CD8-positive, alpha-beta memory T cell (primary cell): Measurements from ENCODE around the gene GPC6. TPM values are rescaled to one million over a fixed set of nuclear protein-coding genes. Genes with fewer than 3 reads are reported as not detected.

Experiments
- CTCF ChIA-PET: fragments of 350-600 bp; sonication (Branson Sonifier 250); formaldehyde crosslinking; loops from one replicate; lab custom pipeline; 2021; ENCODE audit warnings: antibody characterized with exemption; lab: Charles Lee
- POLR2A ChIA-PET: fragments of 350-600 bp; sonication (Branson Sonifier 250); formaldehyde crosslinking; loops from one replicate; lab custom pipeline; 2021; ENCODE audit warnings: antibody characterized with exemption; lab: Charles Lee
- DNase-seq, 5 donors: peaks; one replicate each; pipeline versions ENCODE4 v3.0.0 to v3.0.0-alpha.2; 2020 to 2022; ENCODE audit warnings: mixed read lengths in 1 of 5
- H3K27ac ChIP-seq: one replicate; pipeline ENCODE4 v1.7.0; 2013; ENCODE audit warnings: low read depth, mild to moderate bottlenecking, low read length, moderate library complexity
- H3K27me3 ChIP-seq: 2 replicates; pipeline ENCODE4 v1.7.0; 2013; ENCODE audit warnings: low read length, mild to moderate bottlenecking; ENCODE audit not compliant: insufficient read depth, poor library complexity, severe bottlenecking
- H3K36me3 ChIP-seq: 2 replicates; pipeline ENCODE4 v1.7.0; 2013; ENCODE audit warnings: mild to moderate bottlenecking, low read length, moderate library complexity; ENCODE audit not compliant: insufficient read depth
- H3K4me1 ChIP-seq: 2 replicates; pipeline ENCODE4 v1.7.0; 2013; ENCODE audit warnings: mild to moderate bottlenecking, low read length, moderate library complexity; ENCODE audit not compliant: insufficient read depth
- H3K4me3 ChIP-seq: 2 replicates; pipeline ENCODE4 v1.7.0; 2013; ENCODE audit warnings: mild to moderate bottlenecking, low read length
- H3K9me3 ChIP-seq: 2 replicates; pipeline ENCODE4 v1.7.0; 2013; ENCODE audit warnings: mild to moderate bottlenecking, low read length
- H3K27ac Mint-ChIP-seq, 8 donors: one replicate each; pipeline ENCODE4 v1.8.0; 2020 to 2021; ENCODE audit warnings: mixed read lengths in 8 of 8, mild to moderate bottlenecking in 6 of 8, inconsistent platforms in 3 of 8, moderate library complexity in 3 of 8
- H3K27me3 Mint-ChIP-seq, 2 donors: one replicate each; pipeline ENCODE4 v1.8.0; 2020 to 2021; ENCODE audit warnings: mixed read lengths in 2 of 2, mild to moderate bottlenecking in 1 of 2, moderate library complexity in 1 of 2
- H3K36me3 Mint-ChIP-seq, 3 donors: one replicate each; pipeline ENCODE4 v1.8.0; 2020 to 2021; ENCODE audit warnings: mixed read lengths in 3 of 3, inconsistent platforms in 1 of 3, mild to moderate bottlenecking in 1 of 3
- H3K4me1 Mint-ChIP-seq, 3 donors: one replicate each; pipeline ENCODE4 v1.8.0; 2020 to 2021; ENCODE audit warnings: mixed read lengths in 3 of 3, inconsistent platforms in 1 of 3, mild to moderate bottlenecking in 1 of 3
- H3K4me3 Mint-ChIP-seq, 7 donors: one replicate each; pipeline ENCODE4 v1.8.0; 2020 to 2021; ENCODE audit warnings: mixed read lengths in 7 of 7, mild to moderate bottlenecking in 6 of 7, moderate library complexity in 4 of 7, inconsistent platforms in 2 of 7
- H3K9me3 Mint-ChIP-seq, 5 donors: one replicate each; pipeline ENCODE4 v1.8.0; 2020 to 2022; ENCODE audit warnings: mixed read lengths in 5 of 5, mild to moderate bottlenecking in 3 of 5, moderate library complexity in 2 of 5, inconsistent platforms in 1 of 5
- polyA plus RNA-seq: library from polyadenylated mRNA; unstranded; fragments of 300-500 nt; fragmentation: Illumina TruSeq; gene quantifications from one replicate; pipeline ENCODE4 v1.2.3, GENCODE V29; 2021
- total RNA-seq, 2 experiments: library from RNA; stranded (reverse); gene quantifications; one replicate each; pipeline ENCODE4 v1.2.3, GENCODE V29; 2021

Gene GPC6
- total and polyA plus RNA-seq, 3 experiments from 2014 or later: not detected

DNA sequence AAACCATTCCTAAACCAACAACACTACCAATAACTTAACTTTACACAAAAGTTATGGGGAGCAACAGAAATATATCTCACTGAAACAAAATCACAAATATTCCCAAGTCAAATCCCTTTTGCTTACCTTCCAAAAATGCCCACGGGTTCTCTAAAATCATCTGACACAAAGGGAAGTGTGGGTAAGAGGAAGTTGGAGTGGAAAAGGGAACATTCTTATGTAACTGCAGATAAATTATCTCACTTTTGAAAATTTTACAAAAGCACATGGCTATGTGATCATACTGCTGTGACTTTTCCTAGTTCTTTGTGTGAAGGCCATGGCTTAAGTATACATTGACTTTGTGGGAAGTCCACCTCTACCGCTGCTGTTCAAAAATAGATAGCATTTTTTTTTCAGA, 350.5 kb downstream of the GPC6 start:
- CTCF ChIA-PET: no interaction called here

DNA sequence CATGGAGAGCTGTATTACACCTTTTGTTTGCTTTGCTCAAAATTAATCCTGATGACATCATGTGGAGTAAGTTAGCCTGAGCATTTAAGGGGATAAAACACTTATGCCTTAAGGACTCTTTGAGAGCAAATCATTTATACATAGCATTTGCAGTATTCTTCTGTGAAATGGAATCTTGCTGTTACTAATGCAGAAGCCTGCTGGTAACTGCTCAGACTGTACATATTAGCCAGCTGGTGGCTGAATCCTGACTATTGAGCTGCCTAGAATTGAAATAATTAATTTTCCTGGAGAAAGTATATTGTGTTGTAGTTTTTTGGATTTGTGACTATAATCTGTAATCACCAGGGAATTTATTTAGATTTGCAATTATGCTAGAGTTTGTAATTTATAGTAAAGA, 363.2 kb downstream of the GPC6 start:
- Mint-ChIP-seq H3K4me3 (no peak overlapping the region), H3K36me3 (no peaks in the 10 kb centered on the region), H3K9me3 (no peaks in the 10 kb centered on the region), H3K27me3 (no peaks in the 10 kb centered on the region), H3K27ac (no peak overlapping the region), H3K4me1 (no peaks in the 10 kb centered on the region)
- no peak for DNase-seq
- CTCF ChIA-PET: no interaction called here
- H3K9me3 ChIP-seq: no peaks in the 10 kb centered on the region
- no peak overlapping the region for H3K27ac ChIP-seq
- no peak overlapping the region for H3K4me3 ChIP-seq
- H3K4me1 ChIP-seq: no peaks in the 10 kb centered on the region
- no peaks in the 10 kb centered on the region for H3K27me3 ChIP-seq
- H3K36me3 ChIP-seq: no peaks in the 10 kb centered on the region
- POLR2A ChIA-PET: no interaction called here

More for the DNA sequence above, 350.5 kb downstream of the GPC6 start:
- H3K4me3 ChIP-seq: no peak overlapping the region
- POLR2A ChIA-PET: no interaction called here
- no peaks in the 10 kb centered on the region for H3K36me3 ChIP-seq
- no peaks in the 10 kb centered on the region for H3K9me3 ChIP-seq
- no peak overlapping the region for H3K27ac ChIP-seq
- Mint-ChIP-seq H3K27ac (no peak overlapping the region), H3K27me3 (peaks cover 0 to 3% of the 10 kb centered on the region in 2 donors), H3K4me3 (no peak overlapping the region), H3K9me3 (peaks cover 0 to 2% (median 0%) of the 10 kb centered on the region in 5 donors), H3K36me3 (no peaks in the 10 kb centered on the region), H3K4me1 (no peaks in the 10 kb centered on the region)
- no peaks in the 10 kb centered on the region for H3K4me1 ChIP-seq
- no peaks in the 10 kb centered on the region for H3K27me3 ChIP-seq
- DNase-seq: no peak

DNA sequence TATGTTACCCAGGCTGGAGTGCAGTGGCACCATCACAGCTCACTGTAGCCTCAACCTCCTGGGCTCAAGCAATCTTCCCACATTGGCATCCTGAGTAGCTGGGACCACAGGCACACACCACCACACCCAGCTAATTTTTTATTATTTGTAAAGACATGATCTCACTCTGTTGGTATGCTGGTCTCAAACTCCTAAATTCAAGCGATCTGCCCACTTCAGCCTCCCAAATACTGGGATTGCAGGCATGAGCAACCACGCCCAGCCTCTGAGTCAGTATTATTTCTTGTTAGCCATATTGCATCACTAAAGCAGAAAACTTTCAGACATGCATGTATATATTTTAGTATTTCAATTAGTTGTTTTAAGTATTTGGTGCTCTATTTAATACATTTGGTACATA, 376.4 kb downstream of the GPC6 start:
- ChIA-PET POLR2A (no interaction called here), CTCF (no interaction called here)
- Mint-ChIP-seq H3K9me3 (no peaks in the 10 kb centered on the region), H3K36me3 (no peaks in the 10 kb centered on the region), H3K27ac (no peak overlapping the region), H3K4me1 (no peaks in the 10 kb centered on the region), H3K4me3 (no peak overlapping the region), H3K27me3 (no peaks in the 10 kb centered on the region)
- H3K4me3 ChIP-seq: no peak overlapping the region
- DNase-seq: no peak
- no peaks in the 10 kb centered on the region for H3K4me1 ChIP-seq
- H3K9me3 ChIP-seq: no peaks in the 10 kb centered on the region
- no peak overlapping the region for H3K27ac ChIP-seq
- no peaks in the 10 kb centered on the region for H3K36me3 ChIP-seq
- H3K27me3 ChIP-seq: no peaks in the 10 kb centered on the region

GRCh38 chr13:93614776-93615175, 388.2 kb downstream of the GPC6 start:
- ChIA-PET POLR2A (no interaction called here), CTCF (no interaction called here)
- H3K4me1 ChIP-seq: no peaks in the 10 kb centered on the region
- H3K4me1 Mint-ChIP-seq: no peaks in the 10 kb centered on the region
- no peak overlapping the region for H3K27ac Mint-ChIP-seq
- no peaks in the 10 kb centered on the region for H3K36me3 ChIP-seq
- H3K4me3 Mint-ChIP-seq: no peak overlapping the region
- H3K36me3 Mint-ChIP-seq: no peaks in the 10 kb centered on the region
- H3K4me3 ChIP-seq: no peak overlapping the region
- DNase-seq: no peak
- H3K27ac ChIP-seq: no peak overlapping the region
- no peaks in the 10 kb centered on the region for H3K27me3 ChIP-seq
- H3K27me3 Mint-ChIP-seq: peaks cover 0 to 1% of the 10 kb centered on the region in 2 donors
- H3K9me3 ChIP-seq: no peaks in the 10 kb centered on the region
- no peaks in the 10 kb centered on the region for H3K9me3 Mint-ChIP-seq

- Mint-ChIP-seq H3K36me3 (no peaks in the 10 kb centered on the region), H3K9me3 (peaks cover 0 to 4% (median 0%) of the 10 kb centered on the region in 5 donors), H3K27ac (no peak overlapping the region), H3K27me3 (peaks cover 0 to 1% of the 10 kb centered on the region in 2 donors), H3K4me3 (no peak overlapping the region), H3K4me1 (no peaks in the 10 kb centered on the region)
- H3K9me3 ChIP-seq: no peaks in the 10 kb centered on the region
- no peak for DNase-seq
- H3K4me3 ChIP-seq: no peak overlapping the region
- H3K4me1 ChIP-seq: no peaks in the 10 kb centered on the region
- ChIA-PET POLR2A (no interaction called here), CTCF (no interaction called here)
- no peaks in the 10 kb centered on the region for H3K36me3 ChIP-seq
- no peak overlapping the region for H3K27ac ChIP-seq
- no peaks in the 10 kb centered on the region for H3K27me3 ChIP-seq
These were observed 393.7 kb downstream of the GPC6 start for GRCh38 chr13:93620181-93620765.

- Histone ChIP-seq H3K27me3 (no peaks in the 10 kb centered on the region), H3K4me1 (no peaks in the 10 kb centered on the region)
- peaks cover 0 to 4% (median 0%) of the 10 kb centered on the region in 5 donors for H3K9me3 Mint-ChIP-seq
These were observed 394.4 kb downstream of the GPC6 start for GRCh38 chr13:93621051-93621450.

GRCh38 chr13:93621966-93622365, 395.4 kb downstream of the GPC6 start:
- H3K27me3 ChIP-seq: no peaks in the 10 kb centered on the region
- no peak overlapping the region for H3K4me3 ChIP-seq
- Mint-ChIP-seq H3K4me1 (no peaks in the 10 kb centered on the region), H3K9me3 (peaks cover 0 to 4% (median 0%) of the 10 kb centered on the region in 5 donors), H3K27ac (no peak overlapping the region), H3K36me3 (no peaks in the 10 kb centered on the region), H3K4me3 (no peak overlapping the region), H3K27me3 (peaks cover 0 to 4% of the 10 kb centered on the region in 2 donors)
- DNase-seq: no peak
- no peaks in the 10 kb centered on the region for H3K4me1 ChIP-seq
- H3K36me3 ChIP-seq: no peaks in the 10 kb centered on the region
- CTCF ChIA-PET: no interaction called here
- no peak overlapping the region for H3K27ac ChIP-seq
- POLR2A ChIA-PET: no interaction called here
- H3K9me3 ChIP-seq: no peaks in the 10 kb centered on the region

More at GRCh38 chr13:93621051-93621450, 394.4 kb downstream of the GPC6 start:
- H3K27ac ChIP-seq: no peak overlapping the region
- H3K36me3 ChIP-seq: no peaks in the 10 kb centered on the region
- H3K4me1 Mint-ChIP-seq: no peaks in the 10 kb centered on the region
- ChIA-PET CTCF (no interaction called here), POLR2A (no interaction called here)
- H3K27me3 Mint-ChIP-seq: peaks cover 0 to 3% of the 10 kb centered on the region in 2 donors
- no peak for DNase-seq
- no peak overlapping the region for H3K4me3 ChIP-seq
- H3K4me3 Mint-ChIP-seq: no peak overlapping the region
- no peaks in the 10 kb centered on the region for H3K9me3 ChIP-seq
- H3K36me3 Mint-ChIP-seq: no peaks in the 10 kb centered on the region
- no peak overlapping the region for H3K27ac Mint-ChIP-seq

- POLR2A ChIA-PET: no interaction called here
- Histone ChIP-seq H3K4me1 (no peaks in the 10 kb centered on the region), H3K36me3 (no peaks in the 10 kb centered on the region), H3K4me3 (no peak overlapping the region), H3K27me3 (no peaks in the 10 kb centered on the region), H3K9me3 (no peaks in the 10 kb centered on the region), H3K27ac (no peak overlapping the region)
- Mint-ChIP-seq H3K9me3 (peaks cover 0 to 4% (median 0%) of the 10 kb centered on the region in 5 donors), H3K36me3 (no peaks in the 10 kb centered on the region), H3K4me1 (no peaks in the 10 kb centered on the region), H3K27me3 (peaks cover 0 to 4% of the 10 kb centered on the region in 2 donors), H3K27ac (no peak overlapping the region), H3K4me3 (no peak overlapping the region)
- CTCF ChIA-PET: no interaction called here
- no peak for DNase-seq
These were observed 397.7 kb downstream of the GPC6 start for GRCh38 chr13:93624311-93624777.
